ENCODE data around the gene DNAH6. TPM values are rescaled to one million over a fixed set of nuclear protein-coding genes. Genes with fewer than 3 reads are reported as not detected.

DNAH6 gene
- total and polyA plus RNA-seq, 9 of the 15 experiments (the other 6 are each of a cell fraction or from before 2014, with no cell fraction given): 0.01 to 0.04 (median 0.01) TPM; not detected in 5

GRCh38 chr2:84849271-84849952, 333.1 kb downstream of the DNAH6 start:
- 3% methylated on average over 8 of the region's 8 CpGs for WGBS (ENCODE audit: insufficient coverage, low coverage, missing lambda C conversion rate)
- intact Hi-C loops (cut with micrococcal nuclease): no loop called here

GRCh38 chr2:84850471-84850870, 334.2 kb downstream of the DNAH6 start:
- CTCF ChIA-PET (ENCODE audit: low intra/inter-chr PET ratio): no interaction called here
- WGBS (ENCODE audit: insufficient coverage, low coverage, missing lambda C conversion rate): 2% methylated on average over 4 of the region's 4 CpGs
- POLR2A ChIA-PET: interaction anchor here (0.7 kb wide), 1 partner anchor 25 kb away, joined by 3 read pairs; no protein-coding TSS in a partner anchor
- Histone ChIP-seq H3K36me3 (ENCODE audit: control insufficient read depth, insufficient read depth, low read length) (no peaks in the 10 kb centered on the region), H3K9ac (ENCODE audit: insufficient read depth in 1 of 2, low read depth in 2 of 2, low read length in 2 of 2) (no peak overlapping the region), H3K27me3 (ENCODE audit: control insufficient read depth in 2 of 2, insufficient read depth in 2 of 2, low read length in 2 of 2) (peaks cover 4 to 22% of the 10 kb centered on the region in 2 experiments; a peak in 4 of 5 replicates), H3K79me2 (ENCODE audit: control insufficient read depth, insufficient read depth, low read length) (no peaks in the 10 kb centered on the region), H3K27ac (ENCODE audit: extremely low read depth, low read depth, low read length) (no peak overlapping the region), H3K9me3 (replicated peaks; ENCODE audit: control insufficient read depth, insufficient read depth, low read depth, low read length) (no peaks in the 10 kb centered on the region), H3K4me3 (no peak overlapping the region), H2AFZ (ENCODE audit: low read depth, low read length) (no peak overlapping the region), H3K4me2 (ENCODE audit: insufficient read depth, low read length) (no peak overlapping the region), H3K9me1 (ENCODE audit: control insufficient read depth, insufficient read depth, low read length) (no peaks in the 10 kb centered on the region), H3K4me1 (replicated peaks in 1 of 2; ENCODE audit: control insufficient read depth in 2 of 2, insufficient read depth in 2 of 2, low read length in 2 of 2) (no peaks in the 10 kb centered on the region), H4K20me1 (replicated peaks; ENCODE audit: control insufficient read depth, insufficient read depth, low read length) (no peaks in the 10 kb centered on the region)
- FAIRE-seq (no peak), DNase-seq (ENCODE audit: extremely low read depth in 1 of 4, low spot score in 3 of 4) (no peak), ATAC-seq (no peak)
- intact Hi-C loops (cut with micrococcal nuclease): no loop called here
- BruUV-seq (replicated peaks): no TSS peak
- in situ Hi-C loops (cut with MboI): no loop called here
- TF ChIP-seq AFF4 (CRISPR knock-in tag; IDR thresholded peaks at IDR 0.05): no peak
- TF ChIP-seq CBFB (CRISPR knock-in tag; IDR thresholded peaks at IDR 0.05): no peak
- no peak for TF ChIP-seq ZNF586 (CRISPR knock-in tag; conservative IDR thresholded peaks at IDR 0.05)
- TF ChIP-seq TEAD4 (IDR thresholded peaks at IDR 0.05; ENCODE audit: low read length): no peak
- no peak for TF ChIP-seq TEAD4 (CRISPR knock-in tag; IDR thresholded peaks at IDR 0.05; ENCODE audit: borderline replicate concordance)
- TF ChIP-seq CHD4 (IDR thresholded peaks at IDR 0.05; ENCODE audit: insufficient read depth, insufficient replicate concordance, low read depth, low read length, poor library complexity, severe bottlenecking): no peak
- TF ChIP-seq ZNF354B (CRISPR knock-in tag; IDR thresholded peaks at IDR 0.05): no peak
- no peak for TF ChIP-seq SMARCE1 (IDR thresholded peaks at IDR 0.05)

More at GRCh38 chr2:84849271-84849952, 333.1 kb downstream of the DNAH6 start:
- Histone ChIP-seq H3K9me1 (ENCODE audit: control insufficient read depth, insufficient read depth, low read length) (no peaks in the 10 kb centered on the region), H3K9ac (ENCODE audit: insufficient read depth in 1 of 2, low read depth in 2 of 2, low read length in 2 of 2) (no peak overlapping the region), H2AFZ (ENCODE audit: low read depth, low read length) (no peak overlapping the region), H3K36me3 (ENCODE audit: control insufficient read depth, insufficient read depth, low read length) (no peaks in the 10 kb centered on the region), H3K4me1 (replicated peaks in 1 of 2; ENCODE audit: control insufficient read depth in 2 of 2, insufficient read depth in 2 of 2, low read length in 2 of 2) (no peaks in the 10 kb centered on the region), H3K4me2 (ENCODE audit: insufficient read depth, low read length) (no peak overlapping the region), H3K27ac (ENCODE audit: extremely low read depth, low read depth, low read length) (no peak overlapping the region), H4K20me1 (replicated peaks; ENCODE audit: control insufficient read depth, insufficient read depth, low read length) (no peaks in the 10 kb centered on the region), H3K4me3 (no peak overlapping the region), H3K9me3 (replicated peaks; ENCODE audit: control insufficient read depth, insufficient read depth, low read depth, low read length) (no peaks in the 10 kb centered on the region), H3K27me3 (ENCODE audit: control insufficient read depth in 2 of 2, insufficient read depth in 2 of 2, low read length in 2 of 2) (peaks cover 4 to 22% of the 10 kb centered on the region in 2 experiments; a peak in 4 of 5 replicates), H3K79me2 (ENCODE audit: control insufficient read depth, insufficient read depth, low read length) (no peaks in the 10 kb centered on the region)
- CTCF ChIA-PET (ENCODE audit: low intra/inter-chr PET ratio): no interaction called here
- FAIRE-seq (no peak), ATAC-seq (no peak), DNase-seq (ENCODE audit: extremely low read depth in 1 of 4, low spot score in 3 of 4) (no peak)
- POLR2A ChIA-PET: interaction anchor here (0.7 to 0.9 kb wide), 3 partner anchors 9 to 44 kb away, joined by 3 to 4 read pairs (median 4); no protein-coding TSS in a partner anchor
- in situ Hi-C loops (cut with MboI): no loop called here
- BruUV-seq (replicated peaks): no TSS peak
- TF ChIP-seq ZNF408 (CRISPR knock-in tag; IDR thresholded peaks at IDR 0.05; ENCODE audit: low read depth) (no peak), ZNF24 (IDR thresholded peaks at IDR 0.05) (no peak), NUFIP1 (IDR thresholded peaks at IDR 0.05; ENCODE audit: partially characterized antibody) (no peak), ZNF431 (CRISPR knock-in tag; IDR thresholded peaks at IDR 0.05) (no peak), ZNF143 (CRISPR knock-in tag; IDR thresholded peaks at IDR 0.05) (no peak)
